HG03139 (cell line): ENCODE results near the gene RBBP5.

Experiments
- ATAC-seq: cut with Tn5 transposase; IDR thresholded peaks from one replicate; pipeline ENCODE4 v1.9.1; 2021; ENCODE audit not compliant: unreplicated experiment

RBBP5 gene

DNA sequence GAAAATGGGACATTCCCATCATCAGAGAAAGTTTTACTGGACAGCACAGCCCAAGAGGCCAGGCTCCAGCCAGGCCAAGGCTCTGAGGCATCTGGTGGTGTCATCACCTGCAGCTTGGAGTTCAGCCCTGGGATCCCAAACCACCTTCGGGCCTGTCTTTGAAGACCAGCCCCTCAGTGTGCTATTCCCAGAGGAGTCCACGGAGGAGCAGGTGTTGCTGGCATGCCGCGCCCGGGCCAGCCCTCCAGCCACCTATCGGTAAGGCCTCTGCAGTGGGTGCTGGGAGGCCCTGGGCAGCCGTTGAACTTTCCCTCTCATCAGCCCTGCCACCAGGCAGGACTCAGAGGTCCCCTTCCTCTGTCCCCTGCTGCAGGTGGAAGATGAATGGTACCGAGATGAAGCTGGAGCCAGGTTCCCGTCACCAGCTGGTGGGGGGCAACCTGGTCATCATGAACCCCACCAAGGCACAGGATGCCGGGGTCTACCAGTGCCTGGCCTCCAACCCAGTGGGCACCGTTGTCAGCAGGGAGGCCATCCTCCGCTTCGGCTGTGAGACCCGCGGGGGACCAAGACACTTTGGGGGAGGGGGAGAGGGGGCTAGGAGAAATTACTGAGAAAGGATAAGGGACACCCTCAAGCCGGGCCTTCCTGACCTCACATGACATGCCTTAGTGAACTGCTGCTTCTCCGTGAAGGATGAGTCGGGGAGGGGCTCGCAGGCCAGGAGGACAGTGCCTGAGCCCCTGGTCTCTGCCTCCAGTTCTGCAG, 63.8 kb downstream of the RBBP5 start:
- ATAC-seq = no peak

DNA sequence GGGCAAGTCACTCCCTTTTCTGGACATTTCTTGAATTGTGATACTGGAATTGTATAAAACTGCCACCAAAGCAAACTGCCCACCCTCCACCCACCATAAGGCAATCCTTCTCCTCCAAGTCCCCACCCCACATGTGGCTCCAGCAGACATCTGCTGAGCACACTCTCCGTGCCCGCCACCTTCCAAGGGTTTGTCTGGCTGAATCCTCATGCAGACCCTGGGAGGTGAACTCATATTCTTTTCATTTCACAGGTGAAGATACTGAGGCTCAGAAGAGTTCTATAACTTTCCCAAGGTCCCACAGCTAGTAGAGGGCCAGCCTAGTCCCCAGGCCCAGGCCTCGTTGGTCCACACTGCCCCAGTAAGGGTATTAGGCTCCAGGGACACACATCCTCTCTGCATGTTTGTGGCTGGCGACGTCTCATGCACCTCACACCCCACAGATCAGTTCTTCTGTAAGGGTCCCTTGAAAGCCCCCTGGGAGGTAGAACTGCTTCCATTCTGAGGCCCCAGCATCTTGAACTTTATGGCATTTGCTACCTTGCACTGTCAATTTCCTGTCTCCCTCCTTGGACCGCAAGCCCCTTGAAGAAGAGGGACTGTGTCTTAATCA, 64.7 kb downstream of the RBBP5 start:
- ATAC-seq = no peak

DNA sequence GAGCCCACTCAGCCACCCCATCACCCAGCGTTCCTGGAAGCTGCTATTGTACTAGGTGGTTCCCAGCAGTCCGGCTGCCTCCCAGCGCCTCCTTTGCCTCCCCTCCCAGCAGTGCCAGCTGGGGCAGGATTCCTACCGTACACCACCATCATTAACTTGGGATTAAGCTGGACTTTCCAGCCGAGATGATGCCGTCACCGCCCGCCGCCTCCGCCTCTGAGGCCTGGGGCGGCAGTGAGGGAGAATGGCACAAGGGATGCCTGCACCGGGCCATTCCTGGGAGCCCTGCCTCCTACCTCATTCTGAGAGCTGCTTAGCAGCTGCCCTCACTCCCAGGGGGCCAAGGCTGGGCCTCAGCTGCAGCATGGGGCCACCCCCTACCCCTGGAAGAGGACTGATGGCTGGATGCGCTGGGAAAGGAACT, 65.6 kb downstream of the RBBP5 start:
- ATAC-seq = no peak

GRCh38 chr1:205054013-205054412, 67.8 kb downstream of the RBBP5 start:
- no peak for ATAC-seq

DNA sequence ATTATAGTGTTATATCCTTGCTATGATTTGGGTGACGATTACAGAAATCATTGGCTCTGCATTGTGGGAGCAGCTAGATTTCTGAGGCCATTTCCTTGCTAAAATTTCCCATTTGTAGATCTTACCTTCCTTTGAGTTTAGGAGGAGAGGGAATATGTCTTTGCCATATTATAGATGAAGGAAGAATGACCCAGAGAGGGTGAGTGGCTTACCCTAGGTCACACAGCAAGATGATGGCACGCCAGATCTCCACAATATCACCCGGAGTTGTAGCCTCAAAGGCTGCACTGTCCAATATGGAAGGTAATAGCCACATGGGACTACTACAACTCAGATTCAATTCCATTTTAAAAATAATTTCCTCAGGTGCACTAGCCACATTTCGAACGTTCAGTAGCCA, 68.5 kb downstream of the RBBP5 start:
- ATAC-seq = no peak

- no peak for ATAC-seq
Observed at GRCh38 chr1:205052690-205053089, 69.1 kb downstream of the RBBP5 start.

GRCh38 chr1:205049479-205049878, 72.3 kb downstream of the RBBP5 start:
- no peak for ATAC-seq

- no peak for ATAC-seq
Observed at GRCh38 chr1:205048382-205048781, 73.4 kb downstream of the RBBP5 start.

GRCh38 chr1:205047764-205048231, 74.0 kb downstream of the RBBP5 start:
- no peak for ATAC-seq

DNA sequence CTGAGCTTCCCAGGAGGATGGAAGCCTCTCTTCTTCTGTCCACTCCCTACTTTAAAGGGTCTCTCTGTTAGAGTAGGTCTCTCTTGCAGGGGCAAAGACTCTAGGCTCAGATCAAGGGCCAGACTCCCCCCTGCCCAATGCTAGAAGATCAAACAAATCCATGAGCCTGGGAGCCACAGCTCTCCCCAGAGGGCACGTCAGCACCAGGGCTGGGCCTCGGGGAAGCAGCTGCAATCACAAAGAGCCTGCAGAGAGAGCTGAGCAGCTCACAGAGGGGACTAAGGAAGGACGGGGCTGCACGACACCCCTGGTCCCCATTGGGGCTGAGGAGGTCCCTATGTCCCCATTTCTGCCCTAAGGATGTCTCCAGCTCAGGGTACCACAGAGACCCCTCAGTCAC, 74.9 kb downstream of the RBBP5 start:
- ATAC-seq = no peak

DNA sequence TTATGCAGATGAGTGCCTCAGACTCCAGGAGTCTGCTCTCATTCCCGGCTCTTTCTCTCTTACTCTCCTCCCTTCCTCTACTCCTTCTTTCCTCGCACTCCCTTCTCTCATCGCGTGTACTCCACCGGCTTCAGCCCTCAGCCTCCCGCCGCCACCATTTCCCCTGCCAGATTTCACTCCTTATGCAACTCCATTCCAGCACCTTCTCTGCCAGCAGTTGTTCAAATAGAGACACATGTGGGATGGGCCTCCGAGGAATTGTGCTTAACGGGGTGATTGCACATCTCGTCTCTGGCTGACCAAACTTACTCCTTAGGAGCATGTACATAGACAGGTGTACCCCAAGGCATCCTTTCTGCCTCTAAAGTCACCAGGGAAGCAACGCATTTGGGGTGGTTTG, 76.6 kb downstream of the RBBP5 start:
- no peak for ATAC-seq

DNA sequence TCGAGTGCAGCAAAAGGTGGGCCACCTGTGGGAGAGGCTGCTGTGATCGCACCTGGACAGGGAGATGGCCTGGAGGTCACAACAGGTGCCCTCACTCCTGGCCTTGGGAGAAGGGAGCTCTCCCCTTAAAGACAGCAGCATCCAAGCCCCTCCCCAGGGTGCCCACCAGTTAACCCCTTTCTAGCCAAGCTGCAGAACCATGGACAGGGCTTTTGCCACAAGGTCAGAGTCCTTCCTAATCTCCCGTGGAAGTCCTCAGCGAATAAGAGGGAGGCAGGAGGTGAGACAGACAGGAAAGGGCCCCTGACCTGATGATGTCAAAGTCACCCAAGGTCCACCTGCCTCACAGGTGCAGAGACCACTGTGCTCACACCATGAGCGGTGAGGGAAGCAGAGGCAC, 77.0 kb downstream of the RBBP5 start:
- no peak for ATAC-seq

GRCh38 chr1:205043866-205044265, 77.9 kb downstream of the RBBP5 start:
- ATAC-seq = no peak

- no peak for ATAC-seq
Observed at GRCh38 chr1:205042911-205043806, 78.6 kb downstream of the RBBP5 start, which contains the start of gene CNTN2. Gene CNTN2, plus strand, starts transcription at chr1:205043212. Its CDS starts 9,974 bp downstream, at chr1:205053186.

DNA sequence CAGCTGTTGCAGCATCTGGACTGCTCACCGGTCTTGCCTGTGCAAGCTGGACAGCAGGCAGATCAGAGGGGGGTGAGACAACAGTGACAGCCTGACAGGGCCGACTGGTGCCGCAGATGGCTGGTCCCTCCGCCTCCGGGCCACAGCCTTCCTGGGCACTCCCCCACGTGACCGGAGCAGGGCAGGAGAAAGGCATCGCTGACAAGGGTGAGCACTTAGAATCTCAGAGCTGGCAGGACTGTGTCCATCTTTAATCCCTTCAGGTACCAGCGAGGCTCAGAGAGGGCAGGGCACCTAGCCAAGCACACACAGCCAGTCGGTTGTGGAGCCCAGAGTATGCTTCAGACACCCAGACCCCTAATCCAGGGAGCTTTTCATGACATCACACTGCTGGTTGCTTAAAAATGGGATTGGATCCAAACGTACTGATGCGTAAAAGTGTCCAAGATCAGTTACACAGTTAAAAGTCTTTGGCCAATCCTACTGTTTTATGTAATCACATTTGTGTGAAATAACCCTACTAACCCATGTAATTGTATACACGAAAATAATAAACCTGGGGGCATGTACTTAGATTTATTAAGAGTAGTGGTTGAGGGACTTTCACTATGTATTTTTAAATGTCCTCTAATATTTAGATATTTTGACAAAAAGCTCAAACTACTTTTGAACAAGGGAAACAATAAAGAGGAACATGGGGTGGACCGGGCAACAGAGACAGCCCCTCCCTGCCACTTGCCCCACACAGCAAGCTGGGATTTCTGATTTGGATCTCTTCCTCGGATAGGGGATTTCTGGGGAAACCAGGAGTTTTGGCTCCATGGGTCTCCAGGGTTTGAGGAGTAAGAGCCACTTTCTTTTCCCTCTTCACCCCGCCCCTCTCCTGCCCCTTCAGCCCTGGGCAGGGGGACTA, 79.5 kb downstream of the RBBP5 start:
- no peak for ATAC-seq

DNA sequence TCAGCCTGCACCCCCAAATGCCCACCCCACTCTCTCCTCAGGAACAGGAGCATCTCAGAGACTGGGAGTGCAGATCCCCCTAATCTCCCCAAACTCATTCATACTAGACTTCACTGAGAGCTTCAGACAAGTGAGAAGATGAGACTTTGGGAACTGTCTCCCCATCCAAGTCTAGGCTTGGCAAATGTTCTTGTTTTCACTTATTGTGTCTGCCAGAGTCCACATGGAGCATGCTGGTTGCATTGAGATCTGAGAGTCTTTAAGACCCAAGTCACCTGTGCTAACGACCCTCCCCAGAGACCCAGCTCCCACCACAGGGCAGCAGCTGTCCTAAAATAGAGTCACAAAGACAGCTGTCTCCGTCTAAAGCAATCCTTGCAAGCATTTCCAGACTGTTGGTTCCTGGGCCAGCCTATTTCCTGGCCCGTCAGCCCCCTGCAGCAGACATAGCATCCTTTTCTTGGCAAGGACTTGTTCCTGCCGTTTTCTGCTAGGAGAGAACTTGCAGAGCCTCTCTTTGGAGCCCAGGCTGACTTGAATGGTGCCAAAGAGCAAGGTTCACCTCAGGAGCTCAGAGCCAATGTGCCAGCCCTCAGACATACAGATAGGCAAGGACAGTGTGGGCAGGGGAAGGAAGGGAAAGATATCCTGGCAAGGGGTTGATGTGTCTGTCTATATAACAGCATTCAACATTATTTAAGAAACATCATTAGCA, 80.6 kb downstream of the RBBP5 start:
- ATAC-seq = no peak

- ATAC-seq = no peak
Observed at GRCh38 chr1:205038132-205038786, 83.5 kb downstream of the RBBP5 start.

DNA sequence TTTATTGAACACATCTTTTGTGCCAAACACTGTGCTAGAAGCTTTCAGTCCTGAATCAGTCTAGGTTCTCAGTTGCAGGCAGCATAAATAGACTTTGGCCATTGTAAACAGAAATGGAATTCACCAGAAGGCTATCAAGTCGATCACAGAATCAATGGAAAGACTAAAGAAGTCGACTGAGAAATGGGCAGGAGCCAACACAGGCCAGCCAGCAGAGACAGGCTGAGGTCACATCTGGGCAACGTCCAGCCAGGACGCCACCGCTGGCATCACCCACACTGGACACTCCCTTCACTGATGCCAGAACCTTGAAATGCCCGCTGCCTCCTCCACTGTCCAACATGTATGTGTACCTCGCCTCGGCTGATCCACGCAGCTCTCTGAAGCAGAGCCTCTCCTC, 84.2 kb downstream of the RBBP5 start:
- no peak for ATAC-seq
